HepG2 (cell line): ENCODE results near the gene SINHCAF. TPM values are rescaled to one million over a fixed set of nuclear protein-coding genes. Genes with fewer than 3 reads are reported as not detected.

Experiments
- ATAD3A ChIP-seq: sonication (generic); formaldehyde crosslinking; IDR thresholded peaks from 2 replicates; pipeline ENCODE4 v1.4.0; 2020; ENCODE audit warnings: missing genetic modification reagents
- ETV6 ChIP-seq: sonication (generic); formaldehyde crosslinking; conservative IDR thresholded peaks from 2 replicates; pipeline ENCODE4 v1.4.0; 2020; ENCODE audit warnings: missing genetic modification reagents
- FOXK1 ChIP-seq: sonication (generic); formaldehyde crosslinking; IDR thresholded peaks from 2 replicates; pipeline ENCODE4 v1.4.0; 2020; ENCODE audit warnings: low read depth, missing genetic modification reagents, borderline replicate concordance
- HMG20A ChIP-seq: IDR thresholded peaks from 2 replicates; pipeline ENCODE4 v1.6.1; 2016; ENCODE audit warnings: borderline replicate concordance
- HMGXB3 ChIP-seq: sonication (generic); formaldehyde crosslinking; IDR thresholded peaks from 2 replicates; pipeline ENCODE4 v1.4.0; 2020; ENCODE audit warnings: missing genetic modification reagents, borderline replicate concordance
- KAT8 ChIP-seq: IDR thresholded peaks from 2 replicates; pipeline ENCODE4 v1.6.1; 2016; ENCODE audit warnings: missing genetic modification reagents, missing compliant biosample characterization
- KLF13 ChIP-seq: sonication (generic); formaldehyde crosslinking; IDR thresholded peaks from 2 replicates; pipeline ENCODE4 v1.4.0; 2020; ENCODE audit warnings: mild to moderate bottlenecking, missing genetic modification reagents
- NFAT5 ChIP-seq: sonication (generic); formaldehyde crosslinking; IDR thresholded peaks from 2 replicates; pipeline ENCODE4 v1.4.0; 2020; ENCODE audit warnings: missing genetic modification reagents
- PHF8 ChIP-seq: sonication (generic); formaldehyde crosslinking; IDR thresholded peaks from 2 replicates; pipeline ENCODE4 v1.5.0; 2020; ENCODE audit warnings: missing genetic modification reagents
- RFX1 ChIP-seq: fragments of 450-650 bp; IDR thresholded peaks from 2 replicates; pipeline ENCODE4 v1.6.1; 2017
- TOPORS ChIP-seq: sonication (generic); formaldehyde crosslinking; IDR thresholded peaks from 2 replicates; pipeline ENCODE4 v1.8.0; 2023; ENCODE audit warnings: mild to moderate bottlenecking, missing genetic modification reagents
- ZBTB34 ChIP-seq: sonication (generic); formaldehyde crosslinking; IDR thresholded peaks from 2 replicates; pipeline ENCODE4 v1.8.0; 2022; ENCODE audit warnings: mild to moderate bottlenecking, missing genetic modification reagents
- ZNF10 ChIP-seq: sonication (generic); formaldehyde crosslinking; IDR thresholded peaks from 2 replicates; pipeline ENCODE4 v1.4.0; 2020; ENCODE audit warnings: mild to moderate bottlenecking, low read depth, missing genetic modification reagents, borderline replicate concordance
- ZNF615 ChIP-seq: sonication (generic); formaldehyde crosslinking; IDR thresholded peaks from 2 replicates; pipeline ENCODE4 v1.5.0; 2020; ENCODE audit warnings: mild to moderate bottlenecking, missing genetic modification reagents, borderline replicate concordance
- polyA plus RNA-seq, 8 experiments: library from polyadenylated mRNA; depleted of rRNA in 3 of 8; stranded (reverse) in 7 of 8; unstranded in 1 of 8; fragments of >200 nt; fragmentation: Illumina TruSeq in 4 of 8; extraction: Trizol in 4 of 8; gene quantifications; 2 replicates each; pipeline versions ENCODE4 v1.2.1 to v1.2.3, GENCODE V29; 2011 to 2016; ENCODE audit warnings: low read depth in 4 of 8, missing spikeins in 1 of 8, mixed read lengths in 1 of 8; ENCODE audit not compliant: insufficient read depth in 1 of 8
- total RNA-seq, 5 experiments: library from RNA; depleted of rRNA; stranded (reverse); fragments of >200 nt; fragmentation: Illumina TruSeq; extraction: Trizol; gene quantifications; 2 replicates each; pipeline ENCODE4 v1.2.3, GENCODE V29; 2016; ENCODE audit warnings: low read depth in 1 of 5
- TF ChIP-seq, protein P1 (sequence below): sonication (generic); formaldehyde crosslinking; IDR thresholded peaks from 2 replicates; pipeline ENCODE4 v1.4.0; 2020; ENCODE audit warnings: missing genetic modification reagents, borderline replicate concordance

The SINHCAF gene
- total and polyA plus RNA-seq, 2 of the 13 experiments (the other 11 are each of a cell fraction or from before 2014, with no cell fraction given) = 54.6 to 97.8 TPM

DNA sequence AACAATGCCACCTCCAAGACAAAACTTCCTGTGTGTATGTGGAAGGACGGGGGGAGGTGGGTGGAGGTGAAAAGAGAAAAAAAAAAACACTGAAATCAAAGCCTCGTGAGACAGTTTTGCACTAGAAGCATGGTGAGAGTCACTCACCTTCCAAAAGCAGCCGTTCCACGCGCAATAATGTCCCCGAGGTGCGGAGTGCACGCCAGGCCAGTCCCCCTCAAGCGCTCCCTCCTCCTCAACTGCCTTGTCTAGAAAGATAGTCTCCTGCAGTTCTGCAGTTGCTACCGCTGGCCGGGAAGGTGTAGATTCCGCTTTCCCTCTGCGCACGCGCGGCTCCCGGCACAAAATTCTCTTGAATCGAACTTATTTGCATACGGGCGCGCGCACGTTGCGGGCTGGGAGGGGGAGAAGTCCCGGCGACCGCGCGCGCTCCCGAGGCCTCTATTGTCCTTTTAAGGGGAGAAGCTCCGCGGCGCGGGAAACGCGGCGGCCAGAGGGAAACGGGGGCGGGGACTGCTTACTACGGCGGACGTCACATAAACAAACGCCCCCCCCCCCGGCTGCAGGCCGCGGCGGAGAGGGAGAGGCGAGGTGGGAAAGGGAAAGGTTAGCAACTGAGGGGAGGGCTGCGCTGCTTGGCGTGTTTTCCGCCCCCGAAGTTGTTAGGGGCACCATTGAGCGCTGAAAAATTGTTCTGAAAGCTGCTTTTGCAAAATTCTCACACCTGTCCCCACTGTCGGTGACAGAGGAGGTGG, at the start of gene SINHCAF (continued):
- TF ChIP-seq, protein P1, sequence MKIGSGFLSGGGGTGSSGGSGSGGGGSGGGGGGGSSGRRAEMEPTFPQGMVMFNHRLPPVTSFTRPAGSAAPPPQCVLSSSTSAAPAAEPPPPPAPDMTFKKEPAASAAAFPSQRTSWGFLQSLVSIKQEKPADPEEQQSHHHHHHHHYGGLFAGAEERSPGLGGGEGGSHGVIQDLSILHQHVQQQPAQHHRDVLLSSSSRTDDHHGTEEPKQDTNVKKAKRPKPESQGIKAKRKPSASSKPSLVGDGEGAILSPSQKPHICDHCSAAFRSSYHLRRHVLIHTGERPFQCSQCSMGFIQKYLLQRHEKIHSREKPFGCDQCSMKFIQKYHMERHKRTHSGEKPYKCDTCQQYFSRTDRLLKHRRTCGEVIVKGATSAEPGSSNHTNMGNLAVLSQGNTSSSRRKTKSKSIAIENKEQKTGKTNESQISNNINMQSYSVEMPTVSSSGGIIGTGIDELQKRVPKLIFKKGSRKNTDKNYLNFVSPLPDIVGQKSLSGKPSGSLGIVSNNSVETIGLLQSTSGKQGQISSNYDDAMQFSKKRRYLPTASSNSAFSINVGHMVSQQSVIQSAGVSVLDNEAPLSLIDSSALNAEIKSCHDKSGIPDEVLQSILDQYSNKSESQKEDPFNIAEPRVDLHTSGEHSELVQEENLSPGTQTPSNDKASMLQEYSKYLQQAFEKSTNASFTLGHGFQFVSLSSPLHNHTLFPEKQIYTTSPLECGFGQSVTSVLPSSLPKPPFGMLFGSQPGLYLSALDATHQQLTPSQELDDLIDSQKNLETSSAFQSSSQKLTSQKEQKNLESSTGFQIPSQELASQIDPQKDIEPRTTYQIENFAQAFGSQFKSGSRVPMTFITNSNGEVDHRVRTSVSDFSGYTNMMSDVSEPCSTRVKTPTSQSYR (CRISPR knock-in tag) = no peak; the same call in 1 of the 2 replicates
- TF ChIP-seq FOXK1 (CRISPR knock-in tag) (peak; percentile 91; the same call in 1 of the 2 replicates), ETV6 (CRISPR knock-in tag) (no peak; the same call in 1 of the 2 replicates), PHF8 (peak; percentile 47; the same call in 1 of the 2 replicates), HMG20A (CRISPR knock-in tag) (no peak), KLF13 (CRISPR knock-in tag) (no peak), ZBTB34 (CRISPR knock-in tag) (no peak), TOPORS (CRISPR knock-in tag) (no peak), ZNF10 (CRISPR knock-in tag) (no peak), HMGXB3 (no peak), NFAT5 (CRISPR knock-in tag) (no peak), RFX1 (no peak), ZNF615 (CRISPR knock-in tag) (no peak), ATAD3A (CRISPR knock-in tag) (no peak), KAT8 (CRISPR knock-in tag) (peak; percentile 25; the same call in 1 of the 2 replicates)
